Heart right ventricle (tissue), 16 donors: ENCODE measurements around the gene PREX1. TPM values are rescaled to one million over a fixed set of nuclear protein-coding genes. Genes with fewer than 3 reads are reported as not detected.

Experiments
- ATAC-seq, 8 donors: fragments of 200-7000 bp; cut with Tn5 transposase; one replicate each; pipeline ENCODE4 v1.9.1; 2020; ENCODE audit warnings: mild to moderate bottlenecking in 8 of 8, moderate library complexity in 8 of 8, moderate number of reproducible peaks in 1 of 8
- DNase-seq, 2 donors: peaks; one replicate each; pipeline ENCODE4 v3.0.0-alpha.2; 2020
- H3K27ac ChIP-seq, 10 donors: fragments of 200-600 bp; sonication (generic) in 2 of 10; one replicate each; pipeline versions ENCODE4 v1.5.0 to v1.8.0; 2020 to 2022; ENCODE audit warnings: mild to moderate bottlenecking in 3 of 10
- H3K27me3 ChIP-seq, 7 donors: fragments of 200-600 bp; one replicate each; pipeline ENCODE4 v1.8.0; 2021 to 2022; ENCODE audit warnings: mild to moderate bottlenecking in 2 of 7
- H3K36me3 ChIP-seq, 9 donors: fragments of 200-600 bp; sonication (generic) in 1 of 9; one replicate each; pipeline versions ENCODE4 v1.5.0 to v1.8.0; 2020 to 2022; ENCODE audit warnings: mild to moderate bottlenecking in 2 of 9
- H3K4me1 ChIP-seq, 9 donors: fragments of 200-600 bp; sonication (generic) in 1 of 9; one replicate each; pipeline versions ENCODE4 v1.5.0 to v1.8.0; 2020 to 2022; ENCODE audit warnings: mild to moderate bottlenecking in 4 of 9
- H3K4me3 ChIP-seq, 10 donors: fragments of 200-600 bp; sonication (generic) in 2 of 10; one replicate each; pipeline versions ENCODE4 v1.5.0 to v1.8.0; 2020 to 2022; ENCODE audit warnings: mild to moderate bottlenecking in 7 of 10, moderate library complexity in 2 of 10
- H3K9me3 ChIP-seq, 11 donors: fragments of 200-600 bp in 10 of 11; sonication (generic) in 2 of 11; one replicate each; pipeline versions ENCODE4 v1.5.0 to v1.8.0; 2013 to 2022; ENCODE audit warnings: mild to moderate bottlenecking in 2 of 11, control low read depth in 1 of 11, moderate library complexity in 1 of 11
- CTCF ChIP-seq, 9 donors: fragments of 200-600 bp; sonication (generic) in 2 of 9; IDR thresholded peaks; one replicate each; pipeline versions ENCODE4 v1.5.0 to v1.8.0; 2021 to 2022; ENCODE audit warnings: antibody characterized with exemption in 9 of 9, mild to moderate bottlenecking in 5 of 9, moderate library complexity in 1 of 9
- WGBS, 2 donors: extraction: QIAGEN DNeasy Blood & Tissue Kit; methylation state at CpG; one replicate each; pipeline ENCODE4 v1.1.7; 2013; ENCODE audit warnings: inconsistent platforms in 1 of 2; 5-methylcytosine and 5-hydroxymethylcytosine counted together
- intact Hi-C, 10 donors: fragments of 100-400 bp; cut with DNase I; formaldehyde crosslinking; loops; one replicate each; pipeline versions ENCODE4 v1.11.1 to v1.14.2; 2022
- polyA plus RNA-seq, 2 donors: library from polyadenylated mRNA; stranded (reverse); fragments of 200-250 nt; gene quantifications; one replicate each; pipeline ENCODE4 v1.2.3, GENCODE V29; 2013
- total RNA-seq, 10 donors: library from RNA; stranded (reverse); fragmentation: NEBNext Ultra II Directional in 3 of 10; extraction: Animal tissue kit (Norgen Biotek cat#: 25700) in 3 of 10; gene quantifications; one replicate each; pipeline versions ENCODE4 v1.2.1 to v1.2.4, GENCODE V29; 2021 to 2023
- donor health status: Arrhythmogenic right ventricular cardiomyopathy.
- donor health status: ischemic (EF 13 %, LVEDD 7.1; RV severe dilation, severe dysfunction).
- donor health status: healthy with polysubstance abuse.
- donor health status: DM: no; HTN: yes; CAD: no.
- donor health status: DM: no; HTN: no; CAD: no.
- donor health status: ischemic (EF 25% LVEDD 6.9; RV normal size, moderate dysfunction).
- donor health status: ischemic (EF 25% LVEDD 5.7; RV mildly dilated, moderate dysfunction).
- donor health status: healthy.
- donor health status: DM: yes; HTN: yes; CAD: no.
- donor health status: Ischemic cardiomyopathy.
- donor health status: ischemic (EF 35%, LVEDD 5.7; RV mildly dilated, moderate dysfunction).
- donor health status: nonischemic (EF 11% LVEDD 7.7; RV severe dilation, severe dysfunction).
- donor health status: DM: yes; HTN: yes; CAD: no.
- donor health status: PGD.
- donor health status: ischemic (EF 29% LVEDD 5.4; RV normal size, mild dysfunction).
- donor health status: nonischemic (EF 23%, LVEDD 6.1; RV moderate dilation, normal function).

The PREX1 gene
- total and polyA plus RNA-seq, 12 donors: 4.6 to 23.4 (median 8.8) TPM

GRCh38 chr20:48631114-48632016 lies 196.4 kb downstream of the PREX1 start:
- H3K27me3 ChIP-seq: no peaks in the 10 kb centered on the region
- no peaks in the 10 kb centered on the region for H3K9me3 ChIP-seq
- no peak for ATAC-seq
- H3K27ac ChIP-seq: no peak overlapping the region
- no peak overlapping the region for H3K4me3 ChIP-seq
- WGBS, 2 donors: 86 to 91% methylated on average over 16 of the region's 16 CpGs
- intact Hi-C loops: loop anchor here in 1 of 10 donors (5.0 kb wide), 1 partner anchor 1201 kb away; no protein-coding TSS in a partner anchor
- no peak for TF ChIP-seq CTCF (IDR thresholded peaks at IDR 0.05)
- DNase-seq: no peak
- peaks cover 0 to 97% (median 4%) of the 10 kb centered on the region in 9 donors for H3K36me3 ChIP-seq
- H3K4me1 ChIP-seq: no peaks in the 10 kb centered on the region

- WGBS, 2 donors: 92 to 95% methylated on average over 18 of the region's 18 CpGs
These were observed 197.3 kb downstream of the PREX1 start for GRCh38 chr20:48630342-48631075.

GRCh38 chr20:48629960-48630315 lies 197.9 kb downstream of the PREX1 start:
- TF ChIP-seq CTCF (IDR thresholded peaks at IDR 0.05): no peak
- intact Hi-C loops: loop anchor here in 2 of 10 donors (5.0 to 10.0 kb wide), 2 partner anchors 1202 to 1875 kb away; no protein-coding TSS in a partner anchor
- Histone ChIP-seq H3K27me3 (no peaks in the 10 kb centered on the region), H3K9me3 (no peaks in the 10 kb centered on the region), H3K27ac (no peak overlapping the region), H3K36me3 (peaks cover 0 to 97% (median 9%) of the 10 kb centered on the region in 9 donors), H3K4me3 (no peak overlapping the region), H3K4me1 (no peaks in the 10 kb centered on the region)
- ATAC-seq (no peak), DNase-seq (no peak)
- 91 to 93% methylated on average over 9 of the region's 9 CpGs for WGBS, 2 donors

More at GRCh38 chr20:48630342-48631075, 197.3 kb downstream of the PREX1 start:
- no peaks in the 10 kb centered on the region for H3K9me3 ChIP-seq
- H3K27me3 ChIP-seq: no peaks in the 10 kb centered on the region
- intact Hi-C loops: loop anchor here in 1 of 10 donors (5.0 kb wide), 1 partner anchor 1202 kb away; no protein-coding TSS in a partner anchor
- peaks cover 0 to 97% (median 4%) of the 10 kb centered on the region in 9 donors for H3K36me3 ChIP-seq
- H3K4me3 ChIP-seq: no peak overlapping the region
- H3K4me1 ChIP-seq: no peaks in the 10 kb centered on the region
- no peak overlapping the region for H3K27ac ChIP-seq
- DNase-seq: no peak
- no peak for ATAC-seq
- no peak for TF ChIP-seq CTCF (IDR thresholded peaks at IDR 0.05)
